ENCODE results near the gene FAM236D.
"Not testable (repeated sequence)": the region's sequence is repeated elsewhere in the genome, so short reads cannot be mapped to it uniquely, and the experiment has no call there.

FAM236D gene

GRCh38 chrX:72808110-72808509 is at the start of gene FAM236D:
TSS of gene FAM236D (minus strand) at chrX:72808210. CDS start at chrX:72808110, 100 bp downstream.
- DNase-seq, result not testable (repeated sequence)

- not testable (repeated sequence) for DNase-seq
Measured at GRCh38 chrX:72837532-72837931, 29.5 kb upstream of the FAM236D start.

GRCh38 chrX:72830701-72831100 is 22.7 kb upstream of the FAM236D start:
- DNase-seq, result not testable (repeated sequence)

DNA sequence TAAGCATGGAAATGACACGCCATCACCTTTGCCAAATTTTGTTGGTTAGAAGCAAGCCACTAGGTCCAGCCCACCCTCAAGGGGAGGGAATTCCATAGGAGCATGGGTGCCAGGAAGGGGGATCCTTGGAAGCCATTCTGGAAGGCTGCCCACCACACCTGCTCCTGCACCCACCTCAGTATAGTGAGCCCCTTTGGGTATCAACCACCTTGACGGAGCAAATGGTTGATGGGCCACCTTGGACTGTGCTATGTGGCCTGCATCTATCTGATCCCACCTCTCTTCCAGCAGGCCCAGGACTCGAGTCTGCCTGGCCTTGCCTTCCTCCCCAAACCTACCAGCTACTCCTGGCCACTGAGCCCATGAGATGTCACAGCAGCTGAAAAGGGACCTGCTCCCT is 17.6 kb downstream of the FAM236D start:
- not testable (repeated sequence) for DNase-seq

DNA sequence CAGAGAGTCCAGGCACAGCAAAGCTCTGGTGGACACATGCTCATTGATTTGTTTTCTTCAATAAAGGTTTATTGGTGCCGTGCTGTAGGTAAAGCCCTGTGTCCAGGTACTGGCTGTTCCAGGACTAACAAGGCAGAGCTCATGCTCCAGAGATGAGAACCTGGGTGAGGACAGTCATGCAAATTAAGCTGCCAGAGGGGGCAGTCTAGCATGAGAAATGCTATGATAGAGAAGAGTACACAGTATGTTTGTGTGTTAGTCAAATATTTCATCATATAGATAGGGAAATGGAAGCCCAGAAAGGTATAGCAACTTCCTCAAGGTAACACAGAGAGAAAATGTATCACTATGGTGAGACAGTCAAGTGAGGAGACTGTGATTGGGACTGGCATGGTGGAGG is 19.9 kb downstream of the FAM236D start:
- DNase-seq, result not testable (repeated sequence)

DNA sequence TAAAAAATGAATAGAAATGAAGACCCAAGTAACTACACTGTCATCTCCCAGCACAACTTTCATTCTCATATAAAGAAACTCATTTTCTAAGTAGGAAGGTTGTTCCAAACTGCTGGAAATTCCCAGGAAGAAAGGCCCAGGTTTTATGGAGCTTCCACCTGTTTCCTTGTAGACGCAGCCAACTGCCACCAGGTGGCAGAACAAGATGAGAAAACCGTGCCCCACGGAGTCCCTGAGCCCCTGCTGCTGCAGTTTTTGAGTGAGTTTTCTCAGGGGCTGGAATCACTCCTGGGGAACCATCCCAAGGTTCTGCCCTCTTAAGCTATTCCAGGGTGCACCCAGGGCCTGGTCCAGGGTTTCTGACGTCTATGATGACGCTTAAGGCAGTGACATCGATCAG is 24.0 kb downstream of the FAM236D start:
- DNase-seq, result not testable (repeated sequence)

DNA sequence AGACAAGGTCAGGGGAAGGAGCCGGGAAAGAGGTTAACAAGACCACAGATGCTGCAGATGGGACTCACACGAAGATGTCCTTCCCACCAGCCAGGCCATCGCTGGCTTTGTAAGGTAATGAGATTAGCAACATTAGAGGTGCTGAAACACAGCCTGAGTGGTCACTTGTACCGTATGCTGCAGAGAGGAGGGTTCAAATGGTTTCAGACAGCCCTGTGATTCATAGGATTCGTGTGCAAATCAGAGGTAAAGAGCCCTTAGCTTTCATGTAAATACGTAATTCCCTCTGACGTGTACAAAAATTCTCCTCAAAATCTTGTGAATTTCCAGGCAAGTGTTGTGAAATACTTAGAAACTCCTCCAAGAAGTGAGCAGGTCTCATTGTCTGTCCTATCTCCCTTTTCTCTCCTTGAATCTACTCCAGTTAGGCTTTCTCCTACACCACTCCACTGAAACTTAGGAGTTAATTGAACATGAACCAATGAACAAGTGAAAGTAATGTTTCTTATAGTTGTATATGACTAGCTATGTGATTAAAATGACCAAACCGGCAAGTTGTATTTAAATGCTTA is 24.6 kb downstream of the FAM236D start:
- DNase-seq, result not testable (repeated sequence)

DNA sequence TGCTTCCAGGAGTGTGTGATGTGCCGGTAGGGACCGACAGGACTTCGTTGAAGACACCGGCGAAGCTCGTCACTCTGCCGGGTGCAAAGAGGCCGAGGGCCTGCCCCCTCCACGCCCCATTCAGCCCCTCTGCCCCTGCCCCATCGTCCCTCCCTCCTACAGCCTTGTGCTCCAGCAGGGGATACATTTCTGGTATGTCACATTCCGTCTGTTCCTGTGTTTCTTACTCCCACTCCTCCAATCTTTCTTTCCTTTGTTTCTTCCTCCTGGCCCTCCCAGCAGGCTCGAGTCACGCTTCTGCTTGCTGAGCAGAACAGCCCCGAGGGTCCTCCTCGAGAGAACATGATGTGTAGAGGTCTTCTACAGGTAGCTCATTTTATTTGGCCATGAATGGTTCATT is 25.4 kb downstream of the FAM236D start, which contains the start of gene FAM236B:
Gene FAM236B (minus strand): TSS at position 101 of the 400 bp plus-strand sequence. CDS start 100 bp downstream, at position 1.
- not testable (repeated sequence) for DNase-seq

DNA sequence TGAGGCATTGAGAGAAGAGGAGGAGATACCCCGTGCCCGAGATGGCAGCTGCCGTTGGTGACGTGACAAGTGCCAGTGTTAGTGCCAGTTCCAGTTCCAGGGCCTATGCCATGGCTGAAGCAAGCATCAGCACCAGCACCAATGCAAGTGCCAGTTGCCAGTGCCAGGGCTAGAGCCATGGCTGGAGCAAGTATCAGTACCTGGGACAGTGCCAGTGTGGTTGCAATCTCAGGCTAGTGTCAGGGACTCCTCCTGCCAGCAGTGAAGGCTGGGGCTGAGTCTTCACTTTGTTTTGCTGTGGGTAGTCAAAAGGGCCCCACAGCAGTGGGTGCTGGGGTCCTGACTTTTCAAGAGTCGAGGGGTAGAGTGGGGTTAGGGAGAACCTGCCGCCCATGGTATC is 29.9 kb downstream of the FAM236D start:
- not testable (repeated sequence) for DNase-seq

DNA sequence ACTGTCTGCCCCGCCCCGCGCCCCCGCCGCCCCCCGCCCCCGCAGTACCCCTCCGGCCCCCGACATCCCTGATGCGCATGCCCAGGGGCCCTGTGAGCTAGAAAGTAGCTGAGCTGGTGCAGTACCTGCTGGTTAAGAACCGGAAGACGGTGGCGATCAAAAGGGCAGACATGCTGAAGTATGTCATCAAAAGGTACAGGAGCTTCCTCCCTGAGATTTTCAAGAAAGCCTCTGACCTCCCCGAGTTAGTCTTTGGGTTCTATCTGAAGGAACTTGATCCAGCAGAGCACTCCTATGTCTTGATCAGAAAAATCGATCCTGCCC is 30.6 kb downstream of the FAM236D start:
- not testable (repeated sequence) for DNase-seq

GRCh38 chrX:72776653-72777466 is 31.1 kb downstream of the FAM236D start, which contains the start of gene DMRTC1B:
TSS of gene DMRTC1B (plus strand) at chrX:72776890. CDS start at chrX:72845136, 68,246 bp downstream.
- not testable (repeated sequence) for DNase-seq

DNA sequence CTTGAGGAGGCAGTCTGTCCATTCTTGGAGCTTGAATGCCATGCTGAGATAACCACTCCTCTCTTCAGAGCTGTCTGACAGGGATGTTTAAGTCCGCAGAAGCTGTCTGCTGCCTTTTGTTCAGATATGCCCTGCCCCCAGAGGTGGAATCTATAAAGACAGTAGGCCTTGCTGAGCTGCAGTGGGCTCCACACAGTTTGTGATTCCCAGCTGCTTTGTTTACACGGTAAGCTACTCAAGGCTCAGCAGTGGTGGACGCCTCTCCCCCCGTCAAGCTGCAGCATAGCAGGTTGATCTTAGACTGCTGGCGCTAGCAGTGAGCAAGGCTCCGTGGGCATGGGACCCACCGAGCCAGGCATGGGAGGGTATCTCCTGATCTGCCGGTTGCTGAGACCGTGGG is 47.6 kb downstream of the FAM236D start:
- DNase-seq, result not testable (repeated sequence)
